HepG2 (cell line): ENCODE results near the gene PARD3. TPM values are rescaled to one million over a fixed set of nuclear protein-coding genes. Genes with fewer than 3 reads are reported as not detected.
A peak's percentile ranks its signal among the peaks of the same experiment; 100 is the strongest.

Source experiments
- AHR ChIP-seq: IDR thresholded peaks from 2 replicates; pipeline ENCODE4 v1.6.1; 2018; ENCODE audit warnings: missing genetic modification reagents, missing compliant biosample characterization
- CHD2 ChIP-seq: IDR thresholded peaks from 2 replicates; pipeline ENCODE4 v1.6.1; 2011; ENCODE audit warnings: low read depth, low read length, improper control_type of control experiment
- DPF2 ChIP-seq: sonication (generic); formaldehyde crosslinking; IDR thresholded peaks from 2 replicates; pipeline ENCODE4 v1.4.0; 2020; ENCODE audit warnings: mild to moderate bottlenecking, low read depth, missing genetic modification reagents, borderline replicate concordance
- E2F5 ChIP-seq: sonication (generic); formaldehyde crosslinking; conservative IDR thresholded peaks from 2 replicates; pipeline ENCODE4 v1.4.0; 2020; ENCODE audit warnings: missing genetic modification reagents
- FOXA3 ChIP-seq: IDR thresholded peaks from 2 replicates; pipeline ENCODE4 v1.6.1; 2016; ENCODE audit warnings: missing genetic modification reagents, missing compliant biosample characterization
- FOXP1 ChIP-seq, 2 experiments: fragments of 450-650 bp in 1 of 2; IDR thresholded peaks; 2 replicates each; pipeline ENCODE4 v1.6.1; 2017 to 2018; ENCODE audit warnings: antibody characterized with exemption in 1 of 2
- FOXP4 ChIP-seq: sonication (generic); formaldehyde crosslinking; IDR thresholded peaks from 2 replicates; pipeline ENCODE4 v1.4.0; 2020; ENCODE audit warnings: missing genetic modification reagents
- HMG20A ChIP-seq: IDR thresholded peaks from 2 replicates; pipeline ENCODE4 v1.6.1; 2016; ENCODE audit warnings: borderline replicate concordance
- ISL2 ChIP-seq: sonication (generic); formaldehyde crosslinking; IDR thresholded peaks from 2 replicates; pipeline ENCODE4 v1.5.0; 2020; ENCODE audit warnings: missing genetic modification reagents
- KLF9 ChIP-seq: IDR thresholded peaks from 2 replicates; pipeline ENCODE4 v1.6.1; 2016; ENCODE audit warnings: low read depth
- MAF1 ChIP-seq: sonication (generic); formaldehyde crosslinking; IDR thresholded peaks from 2 replicates; pipeline ENCODE4 v1.5.0; 2020; ENCODE audit warnings: missing genetic modification reagents, borderline replicate concordance
- MTF1 ChIP-seq: sonication (generic); formaldehyde crosslinking; IDR thresholded peaks from 2 replicates; pipeline ENCODE4 v1.5.0; 2020; ENCODE audit warnings: missing genetic modification reagents
- MXD4 ChIP-seq: IDR thresholded peaks from 2 replicates; pipeline ENCODE4 v1.6.1; 2016; ENCODE audit warnings: mild to moderate bottlenecking, missing biosample characterization, missing genetic modification reagents
- RXRB ChIP-seq: IDR thresholded peaks from 2 replicates; pipeline ENCODE4 v1.6.1; 2016; ENCODE audit warnings: borderline replicate concordance, missing genetic modification reagents, missing compliant biosample characterization
- SAP130 ChIP-seq: IDR thresholded peaks from 2 replicates; pipeline ENCODE4 v1.6.1; 2016; ENCODE audit warnings: low read depth
- SOX5 ChIP-seq: IDR thresholded peaks from 2 replicates; pipeline ENCODE4 v1.6.1; 2016; ENCODE audit warnings: borderline replicate concordance
- TARDBP ChIP-seq: sonication (generic); formaldehyde crosslinking; IDR thresholded peaks from 2 replicates; pipeline ENCODE4 v1.8.0; 2022; ENCODE audit warnings: mild to moderate bottlenecking, missing genetic modification reagents
- XBP1 ChIP-seq: sonication (generic); formaldehyde crosslinking; IDR thresholded peaks from 2 replicates; pipeline ENCODE4 v1.5.0; 2020; ENCODE audit warnings: missing genetic modification reagents
- ZBTB37 ChIP-seq: sonication (generic); formaldehyde crosslinking; IDR thresholded peaks from 2 replicates; pipeline ENCODE4 v1.4.0; 2020; ENCODE audit warnings: mild to moderate bottlenecking, missing genetic modification reagents
- ZGPAT ChIP-seq: IDR thresholded peaks from 2 replicates; pipeline ENCODE4 v1.6.1; 2016; ENCODE audit warnings: mild to moderate bottlenecking
- ZNF230 ChIP-seq: sonication (generic); formaldehyde crosslinking; IDR thresholded peaks from 2 replicates; pipeline ENCODE4 v1.4.0; 2020; ENCODE audit warnings: mild to moderate bottlenecking, missing genetic modification reagents
- ZNF280B ChIP-seq: sonication (generic); formaldehyde crosslinking; IDR thresholded peaks from 2 replicates; pipeline ENCODE4 v1.5.0; 2020; ENCODE audit warnings: missing genetic modification reagents, mild to moderate bottlenecking, borderline replicate concordance
- ZNF552 ChIP-seq: sonication (generic); formaldehyde crosslinking; IDR thresholded peaks from 2 replicates; pipeline ENCODE4 v1.9.0; 2022; ENCODE audit warnings: missing genetic modification reagents, mild to moderate bottlenecking, borderline replicate concordance
- ZNF614 ChIP-seq: IDR thresholded peaks from 2 replicates; pipeline ENCODE4 v1.6.1; 2018; ENCODE audit warnings: missing biosample characterization, missing genetic modification reagents, inconsistent platforms, borderline replicate concordance
- ZNF792 ChIP-seq: IDR thresholded peaks from 2 replicates; pipeline ENCODE4 v1.6.1; 2016
- polyA plus RNA-seq, 8 experiments: library from polyadenylated mRNA; depleted of rRNA in 3 of 8; stranded (reverse) in 7 of 8; unstranded in 1 of 8; fragments of >200 nt; fragmentation: Illumina TruSeq in 4 of 8; extraction: Trizol in 4 of 8; gene quantifications; 2 replicates each; pipeline versions ENCODE4 v1.2.1 to v1.2.3, GENCODE V29; 2011 to 2016; ENCODE audit warnings: low read depth in 4 of 8, missing spikeins in 1 of 8, mixed read lengths in 1 of 8; ENCODE audit not compliant: insufficient read depth in 1 of 8
- total RNA-seq, 5 experiments: library from RNA; depleted of rRNA; stranded (reverse); fragments of >200 nt; fragmentation: Illumina TruSeq; extraction: Trizol; gene quantifications; 2 replicates each; pipeline ENCODE4 v1.2.3, GENCODE V29; 2016; ENCODE audit warnings: low read depth in 1 of 5

PARD3 gene
- total and polyA plus RNA-seq, 2 of the 13 experiments (the other 11 are each of a cell fraction or from before 2014, with no cell fraction given) = 40.9 to 60.0 TPM

- no peak for TF ChIP-seq ZBTB37 (CRISPR knock-in tag)
- no peak for TF ChIP-seq FOXP1 (IDR thresholded peaks at IDR 0.05)
- peak; percentile 66 for TF ChIP-seq FOXP1 (CRISPR knock-in tag; IDR thresholded peaks at IDR 0.05)
- no peak for TF ChIP-seq CHD2
- no peak for TF ChIP-seq ZNF280B (CRISPR knock-in tag)
- TF ChIP-seq ZNF230 (CRISPR knock-in tag) = no peak
- no peak for TF ChIP-seq ZNF552 (CRISPR knock-in tag)
- TF ChIP-seq ZNF614 (CRISPR knock-in tag) = 0 out of 2 replicates have a peak, but pooled peaks have one; percentile 21
- peak; percentile 64; the same call in 1 of the 2 replicates for TF ChIP-seq HMG20A (CRISPR knock-in tag)
- TF ChIP-seq FOXP4 = peak; percentile 68
- TF ChIP-seq ZGPAT (CRISPR knock-in tag) = peak; percentile 49
- peak; percentile 76 for TF ChIP-seq FOXA3
- no peak for TF ChIP-seq XBP1 (CRISPR knock-in tag)
- TF ChIP-seq MTF1 (CRISPR knock-in tag) = no peak
- peak; percentile 78 for TF ChIP-seq TARDBP
- no peak for TF ChIP-seq MAF1 (CRISPR knock-in tag)
- TF ChIP-seq AHR (CRISPR knock-in tag) = no peak
- TF ChIP-seq SAP130 (CRISPR knock-in tag) = peak; percentile 54
- peak; percentile 93 for TF ChIP-seq SOX5 (CRISPR knock-in tag)
- no peak for TF ChIP-seq KLF9 (CRISPR knock-in tag)
- peak; percentile 64; the same call in 1 of the 2 replicates for TF ChIP-seq ISL2 (CRISPR knock-in tag)
- no peak for TF ChIP-seq E2F5 (CRISPR knock-in tag)
- 0 out of 2 replicates have a peak, but pooled peaks have one; percentile 58 for TF ChIP-seq DPF2
- no peak for TF ChIP-seq MXD4 (CRISPR knock-in tag)
- TF ChIP-seq ZNF792 = 0 out of 2 replicates have a peak, but pooled peaks have one; percentile 11
- peak; percentile 57; the same call in 1 of the 2 replicates for TF ChIP-seq RXRB (CRISPR knock-in tag)
Observed at GRCh38 chr10:34184939-34185386, 630.1 kb downstream of the PARD3 start (continued).
